Parathyroid adenoma (tissue), 2 donors: Measurements from ENCODE around the gene MAN2A2.

ENCODE experiments used
- H2AFZ ChIP-seq: fragments of 300-600 bp; sonication (generic); one replicate; pipeline ENCODE4 v1.7.0; 2017; ENCODE audit warnings: antibody characterized with exemption, mild to moderate bottlenecking
- H3K27ac ChIP-seq: fragments of 300-600 bp; sonication (generic); one replicate; pipeline ENCODE4 v1.7.0; 2017
- H3K27me3 ChIP-seq: fragments of 300-600 bp; sonication (generic); one replicate; pipeline ENCODE4 v1.7.0; 2017; ENCODE audit warnings: low read length; ENCODE audit not compliant: control insufficient read depth, insufficient read depth
- H3K36me3 ChIP-seq: fragments of 300-600 bp; sonication (generic); one replicate; pipeline ENCODE4 v1.7.0; 2017; ENCODE audit warnings: low read length; ENCODE audit not compliant: control insufficient read depth, insufficient read depth
- H3K4me1 ChIP-seq: fragments of 300-600 bp; sonication (generic); one replicate; pipeline ENCODE4 v1.7.0; 2017; ENCODE audit warnings: control low read depth
- H3K4me2 ChIP-seq: fragments of 300-600 bp; sonication (generic); one replicate; pipeline ENCODE4 v1.7.0; 2017; ENCODE audit warnings: low read length
- H3K4me3 ChIP-seq: fragments of 300-600 bp; sonication (generic); one replicate; pipeline ENCODE4 v1.7.0; 2017; ENCODE audit warnings: low read depth, low read length
- H3K79me2 ChIP-seq: fragments of 300-600 bp; sonication (generic); one replicate; pipeline ENCODE4 v1.7.0; 2017; ENCODE audit warnings: control low read depth
- H3K9ac ChIP-seq: fragments of 300-600 bp; sonication (generic); one replicate; pipeline ENCODE4 v1.7.0; 2017; ENCODE audit warnings: mild to moderate bottlenecking
- H3K9me3 ChIP-seq: fragments of 300-600 bp; sonication (generic); one replicate; pipeline ENCODE4 v1.7.0; 2017; ENCODE audit warnings: low read length; ENCODE audit not compliant: control insufficient read depth
- TF ChIP-seq, protein P1 (sequence below): fragments of 300-600 bp; sonication (generic); IDR thresholded peaks from one replicate; pipeline ENCODE4 v1.7.0; 2017; ENCODE audit warnings: antibody characterized with exemption, mild to moderate bottlenecking
- donor health status: primary hyperparathyroidism.

Gene MAN2A2

DNA sequence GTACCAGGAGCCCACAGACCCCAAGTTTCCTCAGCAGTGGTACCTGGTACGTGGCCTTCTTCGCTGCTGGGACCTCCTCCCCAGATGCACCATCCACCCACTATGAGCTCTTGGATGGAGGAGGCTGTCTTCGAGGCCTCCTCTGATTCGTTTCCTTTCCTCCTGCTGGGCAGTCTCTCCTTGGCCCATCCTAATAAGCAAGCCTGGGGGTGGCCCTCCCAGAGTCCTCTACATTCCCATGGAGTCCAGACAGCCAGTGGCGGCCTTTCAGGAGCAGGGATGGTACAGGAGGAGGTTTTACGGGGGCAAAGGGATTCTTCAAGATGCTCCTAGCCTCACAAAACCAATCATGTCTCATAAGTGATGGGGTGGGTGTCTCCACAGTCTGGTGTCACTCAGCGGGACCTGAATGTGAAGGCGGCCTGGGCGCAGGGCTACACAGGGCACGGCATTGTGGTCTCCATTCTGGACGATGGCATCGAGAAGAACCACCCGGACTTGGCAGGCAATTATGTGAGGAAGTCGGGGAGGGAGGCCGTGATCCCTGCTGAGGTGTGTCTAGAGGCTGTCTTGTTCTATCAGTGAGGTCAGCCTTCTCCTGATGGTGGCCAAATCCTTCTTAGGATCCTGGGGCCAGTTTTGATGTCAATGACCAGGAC, 26.5 kb upstream of the MAN2A2 start:
- Histone ChIP-seq H3K4me3 (no peak overlapping the region), H3K4me1 (peaks cover 6% of the 10 kb centered on the region), H3K27me3 (no peaks in the 10 kb centered on the region), H3K9me3 (no peaks in the 10 kb centered on the region), H3K36me3 (no peaks in the 10 kb centered on the region), H3K79me2 (no peaks in the 10 kb centered on the region), H2AFZ (no peak overlapping the region), H3K4me2 (no peak overlapping the region), H3K9ac (no peak overlapping the region), H3K27ac (no peak overlapping the region)
- TF ChIP-seq, protein P1, sequence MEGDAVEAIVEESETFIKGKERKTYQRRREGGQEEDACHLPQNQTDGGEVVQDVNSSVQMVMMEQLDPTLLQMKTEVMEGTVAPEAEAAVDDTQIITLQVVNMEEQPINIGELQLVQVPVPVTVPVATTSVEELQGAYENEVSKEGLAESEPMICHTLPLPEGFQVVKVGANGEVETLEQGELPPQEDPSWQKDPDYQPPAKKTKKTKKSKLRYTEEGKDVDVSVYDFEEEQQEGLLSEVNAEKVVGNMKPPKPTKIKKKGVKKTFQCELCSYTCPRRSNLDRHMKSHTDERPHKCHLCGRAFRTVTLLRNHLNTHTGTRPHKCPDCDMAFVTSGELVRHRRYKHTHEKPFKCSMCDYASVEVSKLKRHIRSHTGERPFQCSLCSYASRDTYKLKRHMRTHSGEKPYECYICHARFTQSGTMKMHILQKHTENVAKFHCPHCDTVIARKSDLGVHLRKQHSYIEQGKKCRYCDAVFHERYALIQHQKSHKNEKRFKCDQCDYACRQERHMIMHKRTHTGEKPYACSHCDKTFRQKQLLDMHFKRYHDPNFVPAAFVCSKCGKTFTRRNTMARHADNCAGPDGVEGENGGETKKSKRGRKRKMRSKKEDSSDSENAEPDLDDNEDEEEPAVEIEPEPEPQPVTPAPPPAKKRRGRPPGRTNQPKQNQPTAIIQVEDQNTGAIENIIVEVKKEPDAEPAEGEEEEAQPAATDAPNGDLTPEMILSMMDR: no peak

DNA sequence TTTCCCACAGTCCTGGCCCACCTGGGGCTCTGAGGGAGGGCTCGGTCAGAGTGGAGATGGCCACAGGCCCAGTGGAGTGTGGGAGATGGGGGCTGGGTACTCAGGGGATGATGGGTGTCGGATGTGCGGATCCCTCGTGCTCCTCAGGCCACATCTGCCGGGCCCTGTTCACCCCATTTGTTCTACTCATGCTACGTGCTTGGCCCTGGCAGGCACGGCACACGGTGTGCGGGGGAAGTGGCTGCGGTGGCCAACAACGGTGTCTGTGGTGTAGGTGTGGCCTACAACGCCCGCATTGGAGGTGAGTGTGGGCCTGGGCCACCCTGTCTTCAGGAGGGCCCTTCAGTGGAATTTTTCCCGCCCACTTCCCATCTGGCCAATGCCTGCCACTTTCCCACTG, 25.8 kb upstream of the MAN2A2 start:
- Histone ChIP-seq H3K4me1 (peaks cover 6% of the 10 kb centered on the region), H3K79me2 (no peaks in the 10 kb centered on the region), H2AFZ (no peak overlapping the region), H3K9ac (no peak overlapping the region), H3K36me3 (no peaks in the 10 kb centered on the region), H3K4me3 (no peak overlapping the region), H3K27me3 (no peaks in the 10 kb centered on the region), H3K9me3 (no peaks in the 10 kb centered on the region), H3K27ac (no peak overlapping the region), H3K4me2 (no peak overlapping the region)
- TF ChIP-seq, protein P1: no peak

DNA sequence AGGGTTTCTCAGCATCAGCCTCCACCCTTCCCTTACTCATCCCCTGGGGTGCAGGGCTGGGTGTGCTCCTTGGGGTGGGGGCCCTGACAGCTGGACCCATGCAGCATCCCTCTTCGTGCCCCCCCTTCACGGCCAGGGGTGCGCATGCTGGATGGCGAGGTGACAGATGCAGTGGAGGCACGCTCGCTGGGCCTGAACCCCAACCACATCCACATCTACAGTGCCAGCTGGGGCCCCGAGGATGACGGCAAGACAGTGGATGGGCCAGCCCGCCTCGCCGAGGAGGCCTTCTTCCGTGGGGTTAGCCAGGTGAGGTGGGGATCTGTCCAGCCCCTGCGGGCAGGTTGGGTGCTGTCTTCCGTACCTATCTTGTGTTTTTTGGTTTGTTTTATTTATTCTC, 25.1 kb upstream of the MAN2A2 start:
- H3K9ac ChIP-seq: no peak overlapping the region
- TF ChIP-seq, protein P1: no peak
- no peak overlapping the region for H3K4me2 ChIP-seq
- H3K4me1 ChIP-seq: peaks cover 2% of the 10 kb centered on the region
- no peak overlapping the region for H2AFZ ChIP-seq
- no peak overlapping the region for H3K4me3 ChIP-seq
- no peak overlapping the region for H3K27ac ChIP-seq
- no peaks in the 10 kb centered on the region for H3K36me3 ChIP-seq
- no peaks in the 10 kb centered on the region for H3K9me3 ChIP-seq
- H3K27me3 ChIP-seq: no peaks in the 10 kb centered on the region
- no peaks in the 10 kb centered on the region for H3K79me2 ChIP-seq

DNA sequence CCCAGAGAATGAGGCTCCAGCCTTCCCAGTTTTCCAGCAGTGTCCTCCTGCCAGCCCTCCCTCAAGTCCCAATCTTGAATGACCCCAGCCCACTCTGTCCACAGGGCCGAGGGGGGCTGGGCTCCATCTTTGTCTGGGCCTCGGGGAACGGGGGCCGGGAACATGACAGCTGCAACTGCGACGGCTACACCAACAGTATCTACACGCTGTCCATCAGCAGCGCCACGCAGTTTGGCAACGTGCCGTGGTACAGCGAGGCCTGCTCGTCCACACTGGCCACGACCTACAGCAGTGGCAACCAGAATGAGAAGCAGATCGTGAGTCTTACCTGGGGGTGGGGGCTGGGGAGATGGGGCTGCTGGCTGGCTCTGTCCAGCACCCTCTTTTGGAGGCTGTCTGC, 24.4 kb upstream of the MAN2A2 start:
- Histone ChIP-seq H3K79me2 (no peaks in the 10 kb centered on the region), H3K27me3 (no peaks in the 10 kb centered on the region), H2AFZ (no peak overlapping the region), H3K4me1 (no peaks in the 10 kb centered on the region), H3K27ac (no peak overlapping the region), H3K4me3 (no peak overlapping the region), H3K9ac (no peak overlapping the region), H3K36me3 (no peaks in the 10 kb centered on the region), H3K4me2 (no peak overlapping the region), H3K9me3 (no peaks in the 10 kb centered on the region)
- TF ChIP-seq, protein P1: no peak

DNA sequence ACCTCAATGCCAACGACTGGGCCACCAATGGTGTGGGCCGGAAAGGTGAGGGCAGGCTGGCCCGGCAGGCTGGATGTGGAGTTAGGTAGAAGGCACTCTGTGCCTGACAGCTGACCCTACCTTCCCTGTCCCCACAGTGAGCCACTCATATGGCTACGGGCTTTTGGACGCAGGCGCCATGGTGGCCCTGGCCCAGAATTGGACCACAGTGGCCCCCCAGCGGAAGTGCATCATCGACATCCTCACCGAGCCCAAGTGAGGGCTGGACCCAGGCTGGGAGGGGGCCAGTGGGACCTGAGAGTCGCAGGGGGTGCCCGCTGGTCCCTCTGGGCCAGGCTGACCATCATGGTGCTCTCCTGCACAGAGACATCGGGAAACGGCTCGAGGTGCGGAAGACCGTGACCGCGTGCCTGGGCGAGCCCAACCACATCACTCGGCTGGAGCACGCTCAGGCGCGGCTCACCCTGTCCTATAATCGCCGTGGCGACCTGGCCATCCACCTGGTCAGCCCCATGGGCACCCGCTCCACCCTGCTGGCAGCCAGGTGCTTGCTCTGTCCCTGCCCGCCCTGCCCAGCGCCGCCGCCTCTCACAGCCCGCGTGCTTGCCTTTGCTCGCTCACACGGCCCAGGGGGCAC, 23.3 kb upstream of the MAN2A2 start:
- TF ChIP-seq, protein P1: no peak
- Histone ChIP-seq H3K9me3 (no peaks in the 10 kb centered on the region), H3K36me3 (no peaks in the 10 kb centered on the region)

More for the DNA sequence above, 23.3 kb upstream of the MAN2A2 start:
- no peaks in the 10 kb centered on the region for H3K79me2 ChIP-seq
- no peak overlapping the region for H3K9ac ChIP-seq
- H3K27me3 ChIP-seq: no peaks in the 10 kb centered on the region
- no peak overlapping the region for H3K4me3 ChIP-seq
- no peaks in the 10 kb centered on the region for H3K4me1 ChIP-seq
- H3K4me2 ChIP-seq: no peak overlapping the region
- H3K27ac ChIP-seq: no peak overlapping the region
- no peak overlapping the region for H2AFZ ChIP-seq
